ENCODE results near the gene PCP4.

The PCP4 gene

DNA sequence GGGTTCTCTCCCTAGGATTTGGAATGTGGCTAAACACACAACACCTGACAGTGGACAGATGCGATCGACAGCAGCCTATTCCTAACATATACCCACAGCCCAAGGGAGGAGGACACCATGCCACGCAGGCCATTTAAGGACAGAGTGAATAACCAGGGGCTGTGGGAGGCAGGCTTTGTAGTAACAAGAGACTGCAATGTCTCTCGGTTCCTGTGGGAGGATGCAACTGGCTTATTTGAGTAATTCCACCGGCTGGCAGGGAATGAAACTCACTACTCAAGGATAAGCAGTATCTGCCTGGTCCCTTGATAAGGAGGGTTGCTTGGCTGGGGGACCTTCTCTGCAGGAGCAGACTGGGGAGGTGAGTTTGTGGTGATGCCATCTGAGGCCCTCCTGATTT is 109.6 kb downstream of the PCP4 start:
- Histone ChIP-seq H3K9ac (ENCODE audit: insufficient read length) (no peak overlapping the region), H3K36me3 (ENCODE audit: insufficient read depth, low read length) (no peaks in the 10 kb centered on the region), H3K4me3 (no peak overlapping the region), H3K9me3 (ENCODE audit: low read depth, low read length) (no peaks in the 10 kb centered on the region), H3K27ac (no peak overlapping the region)
- DNase-seq (ENCODE audit: low read depth, low spot score), result no peak
- TF ChIP-seq FOXP2 (optimal IDR thresholded peaks at IDR 0.05; ENCODE audit: control extremely low read depth, extremely low read length, insufficient read depth), result no peak
- TF ChIP-seq POLR2AphosphoS5 (IDR thresholded peaks at IDR 0.05; ENCODE audit: borderline replicate concordance, low read depth, low read length), result no peak
- TF ChIP-seq EZH2 (IDR thresholded peaks at IDR 0.05), result no peak
